Tibial artery (tissue), 4 donors: Measurements from ENCODE around the gene PKNOX2.

Source experiments
- DNase-seq, 2 donors: peaks; one replicate each; pipeline ENCODE4 v3.0.0-alpha.2; 2019
- H3K27ac ChIP-seq, 2 donors: fragments of 200-600 bp; sonication (generic) in 1 of 2; 1 replicate in 1 of 2; 2 replicates in 1 of 2; pipeline ENCODE4 v1.5.1; 2018 to 2019; ENCODE audit warnings: mild to moderate bottlenecking in 1 of 2
- H3K27me3 ChIP-seq, 2 donors: fragments of 200-600 bp; sonication (generic) in 1 of 2; one replicate each; pipeline versions ENCODE4 v1.5.1 to v1.6.0; 2016 to 2019
- H3K36me3 ChIP-seq, 3 donors: fragments of 200-600 bp; sonication (generic) in 2 of 3; one replicate each; pipeline ENCODE4 v1.5.1; 2016 to 2019; ENCODE audit warnings: mild to moderate bottlenecking in 2 of 3
- H3K4me1 ChIP-seq, 4 donors: fragments of 200-600 bp; sonication (generic) in 2 of 4; 1 replicate in 3 of 4; 2 replicates in 1 of 4; pipeline ENCODE4 v1.5.1; 2016 to 2019
- H3K4me3 ChIP-seq, 2 donors: fragments of 200-600 bp; sonication (generic) in 1 of 2; 1 replicate in 1 of 2; 2 replicates in 1 of 2; pipeline ENCODE4 v1.5.1; 2018 to 2019; ENCODE audit warnings: mild to moderate bottlenecking in 2 of 2
- H3K9me3 ChIP-seq, 3 donors: fragments of 200-600 bp; sonication (generic) in 1 of 3; one replicate each; pipeline ENCODE4 v1.5.1; 2016 to 2019
- intact Hi-C: fragments of 100-400 bp; cut with DNase I; formaldehyde crosslinking; loops from one replicate; pipeline ENCODE4 v1.15.0; 2023; ENCODE audit warnings: low total_unique reads
- TF ChIP-seq, protein P1 (sequence below), 2 experiments: fragments of 200-600 bp in 1 of 2; fragments of 450-650 bp in 1 of 2; IDR thresholded peaks; one replicate each; pipeline ENCODE4 v1.5.1; 2017 to 2019; ENCODE audit warnings: antibody characterized with exemption in 2 of 2, mild to moderate bottlenecking in 1 of 2, moderate library complexity in 1 of 2

Gene PKNOX2

DNA sequence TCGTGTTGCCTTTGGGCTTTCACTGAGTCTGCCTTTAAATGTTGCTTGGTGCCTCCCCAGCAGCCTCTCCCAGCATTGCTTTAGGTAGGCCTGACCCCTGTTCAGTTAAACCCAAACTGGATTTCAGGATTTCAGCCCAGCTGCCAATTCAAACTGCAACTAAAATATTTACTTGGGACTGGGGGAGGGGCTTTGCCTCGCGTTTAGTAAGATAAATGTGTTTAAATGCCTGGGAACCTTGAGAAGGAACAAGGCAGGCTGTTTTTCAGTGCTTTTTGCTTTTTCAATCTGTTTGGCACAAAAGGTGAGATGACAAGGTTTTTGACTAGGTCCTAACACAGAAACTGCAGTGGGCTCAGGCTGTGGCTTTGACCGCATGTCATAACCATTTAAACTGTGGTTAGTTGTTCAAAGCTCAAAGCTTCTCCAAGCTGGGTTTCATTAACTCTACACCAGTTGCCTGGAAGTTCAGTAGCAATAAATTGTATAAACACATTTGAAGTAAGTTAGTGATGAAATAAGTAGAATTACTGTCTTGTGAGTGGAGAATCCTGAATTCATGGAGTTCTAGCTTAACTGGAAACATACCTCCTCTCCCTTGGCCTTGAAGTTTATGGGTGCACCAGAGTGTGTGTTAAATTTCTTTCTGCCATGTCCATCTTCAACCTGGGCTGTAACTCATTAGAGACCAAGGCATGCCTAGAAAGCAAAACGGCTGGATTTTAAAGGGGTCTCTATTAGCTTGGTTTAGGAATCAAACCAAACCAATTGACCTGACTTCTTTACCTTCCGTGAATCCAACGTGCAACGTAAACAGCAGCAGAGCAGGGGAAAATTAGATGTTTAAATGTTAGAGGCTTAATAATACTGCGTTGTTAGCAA lies 3.6 kb downstream of the PKNOX2 start:
- no peaks in the 10 kb centered on the region for H3K9me3 ChIP-seq
- no peak overlapping the region for H3K4me3 ChIP-seq
- H3K4me1 ChIP-seq: peaks cover 0 to 58% (median 44%) of the 10 kb centered on the region in 4 donors
- peak overlapping the region; percentile 72 to 88 for H3K27ac ChIP-seq
- no peaks in the 10 kb centered on the region for H3K36me3 ChIP-seq
- intact Hi-C loops: loop anchor here (10.0 kb wide), 1 partner anchor 237 kb away; no protein-coding TSS in a partner anchor
- TF ChIP-seq, protein P1, sequence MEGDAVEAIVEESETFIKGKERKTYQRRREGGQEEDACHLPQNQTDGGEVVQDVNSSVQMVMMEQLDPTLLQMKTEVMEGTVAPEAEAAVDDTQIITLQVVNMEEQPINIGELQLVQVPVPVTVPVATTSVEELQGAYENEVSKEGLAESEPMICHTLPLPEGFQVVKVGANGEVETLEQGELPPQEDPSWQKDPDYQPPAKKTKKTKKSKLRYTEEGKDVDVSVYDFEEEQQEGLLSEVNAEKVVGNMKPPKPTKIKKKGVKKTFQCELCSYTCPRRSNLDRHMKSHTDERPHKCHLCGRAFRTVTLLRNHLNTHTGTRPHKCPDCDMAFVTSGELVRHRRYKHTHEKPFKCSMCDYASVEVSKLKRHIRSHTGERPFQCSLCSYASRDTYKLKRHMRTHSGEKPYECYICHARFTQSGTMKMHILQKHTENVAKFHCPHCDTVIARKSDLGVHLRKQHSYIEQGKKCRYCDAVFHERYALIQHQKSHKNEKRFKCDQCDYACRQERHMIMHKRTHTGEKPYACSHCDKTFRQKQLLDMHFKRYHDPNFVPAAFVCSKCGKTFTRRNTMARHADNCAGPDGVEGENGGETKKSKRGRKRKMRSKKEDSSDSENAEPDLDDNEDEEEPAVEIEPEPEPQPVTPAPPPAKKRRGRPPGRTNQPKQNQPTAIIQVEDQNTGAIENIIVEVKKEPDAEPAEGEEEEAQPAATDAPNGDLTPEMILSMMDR (IDR thresholded peaks at IDR 0.05): no peak
- DNase-seq: no peak
- H3K27me3 ChIP-seq: no peaks in the 10 kb centered on the region

DNA sequence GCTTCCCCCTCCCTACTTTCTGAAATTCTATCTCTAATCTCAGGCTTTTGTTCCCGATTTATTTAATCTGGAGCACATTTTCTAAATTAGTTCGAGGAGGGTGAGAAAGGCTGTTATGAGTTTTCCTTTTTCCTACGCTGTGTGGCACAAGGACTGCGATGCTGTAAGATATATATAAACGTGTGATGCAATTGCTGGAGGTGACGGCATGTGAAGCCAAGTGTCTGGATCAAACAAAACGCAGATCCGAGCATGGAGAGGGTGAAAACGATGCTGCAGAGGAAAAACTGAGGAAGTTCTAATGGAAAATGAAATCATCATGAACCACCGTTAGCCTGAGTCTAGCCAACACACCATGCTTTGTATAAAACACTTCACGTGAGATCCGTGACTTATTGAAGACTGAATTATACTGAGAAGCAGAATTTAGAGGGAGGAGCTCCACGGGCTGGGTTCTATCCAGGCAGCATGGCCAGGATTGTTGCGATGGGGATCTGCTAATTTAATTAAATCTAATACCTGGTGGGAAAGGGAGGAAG lies 4.4 kb downstream of the PKNOX2 start:
- intact Hi-C loops: loop anchor here (10.0 kb wide), 1 partner anchor 236 kb away; no protein-coding TSS in a partner anchor
- no peak for DNase-seq
- TF ChIP-seq, protein P1 (IDR thresholded peaks at IDR 0.05): no peak
- no peaks in the 10 kb centered on the region for H3K9me3 ChIP-seq
- H3K27ac ChIP-seq: peak overlapping the region; percentile 65 to 88
- H3K27me3 ChIP-seq: no peaks in the 10 kb centered on the region
- no peaks in the 10 kb centered on the region for H3K36me3 ChIP-seq
- no peak overlapping the region for H3K4me3 ChIP-seq
- H3K4me1 ChIP-seq: peaks cover 0 to 57% (median 43%) of the 10 kb centered on the region in 4 donors

DNA sequence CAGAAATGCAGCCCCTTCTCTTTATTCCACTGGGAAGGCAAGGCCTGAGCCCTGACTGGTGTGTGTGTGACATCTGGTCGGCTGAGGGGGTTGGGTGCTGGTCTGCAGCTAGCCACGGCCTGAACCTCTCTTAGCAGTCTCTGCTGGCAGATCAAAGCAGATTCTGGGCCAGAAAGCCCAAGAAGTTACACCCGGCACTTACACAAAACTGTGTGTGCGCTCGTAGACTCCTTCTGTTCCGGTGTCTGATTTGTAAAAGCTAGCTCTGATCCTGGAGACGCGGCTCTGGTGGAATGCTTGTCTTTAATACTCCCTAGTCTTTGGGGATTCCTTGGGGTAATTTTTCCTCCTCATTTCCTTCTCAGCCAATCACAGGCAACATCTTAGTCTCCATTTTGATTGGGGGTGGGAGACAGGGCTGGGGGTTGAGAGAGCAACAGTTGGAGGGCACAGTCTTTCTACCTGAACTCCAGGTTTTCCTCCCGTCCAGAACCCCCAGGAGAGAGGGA lies 5.5 kb downstream of the PKNOX2 start:
- TF ChIP-seq, protein P1 (IDR thresholded peaks at IDR 0.05): no peak
- Histone ChIP-seq H3K9me3 (no peaks in the 10 kb centered on the region), H3K27ac (peak overlapping the region; percentile 65 to 88), H3K4me3 (peak overlapping the region; percentile 6 to 13), H3K27me3 (no peaks in the 10 kb centered on the region), H3K36me3 (no peaks in the 10 kb centered on the region), H3K4me1 (peaks cover 0 to 59% (median 40%) of the 10 kb centered on the region in 4 donors)
- intact Hi-C loops: no loop called here
- no peak for DNase-seq

GRCh38 chr11:125170510-125171031 lies 6.0 kb downstream of the PKNOX2 start:
- peak overlapping the region; percentile 65 to 88 for H3K27ac ChIP-seq
- intact Hi-C loops: no loop called here
- peaks cover 0 to 64% (median 42%) of the 10 kb centered on the region in 4 donors for H3K4me1 ChIP-seq
- peak; percentile 56 to 84 for DNase-seq
- no peaks in the 10 kb centered on the region for H3K9me3 ChIP-seq
- TF ChIP-seq, protein P1 (IDR thresholded peaks at IDR 0.05): no peak
- no peaks in the 10 kb centered on the region for H3K27me3 ChIP-seq
- peak overlapping the region; percentile 6 to 13 for H3K4me3 ChIP-seq
- no peaks in the 10 kb centered on the region for H3K36me3 ChIP-seq

GRCh38 chr11:125171974-125172373 lies 7.4 kb downstream of the PKNOX2 start:
- Histone ChIP-seq H3K4me3 (no peak overlapping the region), H3K27me3 (no peaks in the 10 kb centered on the region), H3K27ac (no peak overlapping the region), H3K4me1 (peaks cover 0 to 63% (median 37%) of the 10 kb centered on the region in 4 donors), H3K9me3 (no peaks in the 10 kb centered on the region), H3K36me3 (no peaks in the 10 kb centered on the region)
- DNase-seq: no peak
- intact Hi-C loops: no loop called here
- TF ChIP-seq, protein P1 (IDR thresholded peaks at IDR 0.05): no peak
